Right lobe of liver (tissue), 6 donors: ENCODE results near the gene PIP5K1B. TPM values are rescaled to one million over a fixed set of nuclear protein-coding genes. Genes with fewer than 3 reads are reported as not detected.

Experiments
- ATAC-seq, 4 donors: fragments of 200-7000 bp; cut with Tn5 transposase; one replicate each; pipeline ENCODE4 v1.9.1; 2020; ENCODE audit warnings: mild to moderate bottlenecking in 4 of 4, moderate library complexity in 4 of 4
- DNase-seq, 3 donors: peaks; one replicate each; pipeline ENCODE4 v3.0.0-alpha.2; 2020
- H3K27ac ChIP-seq, 3 donors: fragments of 200-600 bp; one replicate each; pipeline ENCODE4 v1.8.0; 2022
- H3K27me3 ChIP-seq, 2 donors: fragments of 200-600 bp; one replicate each; pipeline ENCODE4 v1.8.0; 2022
- H3K36me3 ChIP-seq, 4 donors: fragments of 200-600 bp; sonication (generic) in 1 of 4; one replicate each; pipeline versions ENCODE4 v1.5.1 to v1.8.0; 2017 to 2022; ENCODE audit warnings: control low read depth in 1 of 4
- H3K4me1 ChIP-seq, 4 donors: fragments of 200-600 bp; sonication (generic) in 1 of 4; one replicate each; pipeline versions ENCODE4 v1.5.1 to v1.8.0; 2017 to 2022; ENCODE audit warnings: control low read depth in 1 of 4
- H3K4me3 ChIP-seq, 3 donors: fragments of 200-600 bp; one replicate each; pipeline ENCODE4 v1.8.0; 2022
- H3K9me3 ChIP-seq, 4 donors: fragments of 200-600 bp; sonication (generic) in 1 of 4; one replicate each; pipeline versions ENCODE4 v1.5.1 to v1.8.0; 2017 to 2022; ENCODE audit warnings: control low read depth in 1 of 4
- POLR2A ChIP-seq: fragments of 450-650 bp; IDR thresholded peaks from one replicate; pipeline ENCODE4 v1.6.1; 2017; ENCODE audit warnings: antibody characterized with exemption, mild to moderate bottlenecking
- WGBS: methylation state at CpG from one replicate; pipeline ENCODE4 v1.1.6; 2018; ENCODE audit warnings: low coverage, low lambda C conversion rate; ENCODE audit not compliant: insufficient coverage; ENCODE audit errors: missing lambda C conversion rate; 5-methylcytosine and 5-hydroxymethylcytosine counted together
- intact Hi-C, 2 donors: fragments of 100-400 bp; cut with DNase I; formaldehyde crosslinking; loops; one replicate each; pipeline versions ENCODE4 v1.11.2 to v1.14.1; 2022
- total RNA-seq, 6 experiments: library from RNA; depleted of rRNA in 2 of 6; stranded (reverse); fragments of >200 nt in 2 of 6; fragmentation: NEBNext Ultra II Directional in 3 of 6; extraction: Animal tissue kit (Norgen Biotek cat#: 25700) in 3 of 6; gene quantifications; one replicate each; pipeline versions ENCODE4 v1.1.0 to v1.2.4, GENCODE V29; 2016 to 2023
- TF ChIP-seq, protein P1 (sequence below), 4 donors: fragments of 200-600 bp in 3 of 4; fragments of 450-650 bp in 1 of 4; IDR thresholded peaks; one replicate each; pipeline versions ENCODE4 v1.5.1 to v1.8.0; 2016 to 2022; ENCODE audit warnings: antibody characterized with exemption in 4 of 4, mild to moderate bottlenecking in 2 of 4
- donor health status: DM: no; HTN: yes; CAD: no.
- donor health status: DM: no; HTN: no; CAD: no.
- donor health status: DM: no; HTN: no; CAD: no.
- donor health status: DM: no; HTN: yes; CAD: no.
- donor health status: DM: no; HTN: yes; CAD: no.

Gene PIP5K1B
- total RNA-seq, 6 experiments from 2014 or later, result 0.27 to 0.71 TPM; not detected in 4

DNA sequence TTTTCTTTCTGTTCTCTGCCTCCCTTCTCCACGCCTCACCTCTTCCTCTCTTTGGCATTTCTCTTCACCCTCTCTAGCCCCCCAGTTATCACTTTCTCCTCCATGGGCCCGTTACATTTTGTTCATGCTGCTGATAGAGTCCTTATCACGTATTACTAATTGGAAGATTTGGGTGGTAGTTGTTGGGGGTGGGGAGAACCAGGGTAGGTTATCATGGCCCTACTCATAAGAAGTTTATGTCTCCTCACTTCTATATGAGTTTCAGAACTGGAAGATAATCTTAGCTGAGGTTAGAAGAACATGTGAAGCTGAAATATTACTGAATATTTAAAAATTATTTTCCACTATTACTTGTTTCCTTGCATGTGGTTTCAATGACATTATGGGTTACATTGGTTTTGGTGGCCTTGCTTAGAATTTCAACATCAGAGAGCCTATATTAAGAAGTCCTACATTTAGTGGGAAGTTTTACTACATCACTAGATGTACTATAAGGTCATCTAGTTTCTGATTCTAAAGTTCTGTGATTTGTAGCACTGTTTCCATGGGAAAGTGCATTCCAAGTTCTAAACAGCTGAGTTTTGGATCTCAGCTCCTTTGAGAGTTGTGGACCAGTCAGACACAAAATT is 36.8 kb downstream of the PIP5K1B start:
- H3K4me3 ChIP-seq, result no peak overlapping the region
- no peak overlapping the region for H3K27ac ChIP-seq
- H3K9me3 ChIP-seq, result no peaks in the 10 kb centered on the region
- no peak for ATAC-seq
- H3K27me3 ChIP-seq, result no peaks in the 10 kb centered on the region
- DNase-seq, result no peak
- TF ChIP-seq, protein P1, sequence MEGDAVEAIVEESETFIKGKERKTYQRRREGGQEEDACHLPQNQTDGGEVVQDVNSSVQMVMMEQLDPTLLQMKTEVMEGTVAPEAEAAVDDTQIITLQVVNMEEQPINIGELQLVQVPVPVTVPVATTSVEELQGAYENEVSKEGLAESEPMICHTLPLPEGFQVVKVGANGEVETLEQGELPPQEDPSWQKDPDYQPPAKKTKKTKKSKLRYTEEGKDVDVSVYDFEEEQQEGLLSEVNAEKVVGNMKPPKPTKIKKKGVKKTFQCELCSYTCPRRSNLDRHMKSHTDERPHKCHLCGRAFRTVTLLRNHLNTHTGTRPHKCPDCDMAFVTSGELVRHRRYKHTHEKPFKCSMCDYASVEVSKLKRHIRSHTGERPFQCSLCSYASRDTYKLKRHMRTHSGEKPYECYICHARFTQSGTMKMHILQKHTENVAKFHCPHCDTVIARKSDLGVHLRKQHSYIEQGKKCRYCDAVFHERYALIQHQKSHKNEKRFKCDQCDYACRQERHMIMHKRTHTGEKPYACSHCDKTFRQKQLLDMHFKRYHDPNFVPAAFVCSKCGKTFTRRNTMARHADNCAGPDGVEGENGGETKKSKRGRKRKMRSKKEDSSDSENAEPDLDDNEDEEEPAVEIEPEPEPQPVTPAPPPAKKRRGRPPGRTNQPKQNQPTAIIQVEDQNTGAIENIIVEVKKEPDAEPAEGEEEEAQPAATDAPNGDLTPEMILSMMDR (IDR thresholded peaks at IDR 0.05), result no peak
- no peak for TF ChIP-seq POLR2A
- 58% methylated on average over 3 of the region's 3 CpGs for WGBS
- H3K4me1 ChIP-seq, result no peaks in the 10 kb centered on the region
- intact Hi-C loops, result no loop called here
- H3K36me3 ChIP-seq, result no peaks in the 10 kb centered on the region

DNA sequence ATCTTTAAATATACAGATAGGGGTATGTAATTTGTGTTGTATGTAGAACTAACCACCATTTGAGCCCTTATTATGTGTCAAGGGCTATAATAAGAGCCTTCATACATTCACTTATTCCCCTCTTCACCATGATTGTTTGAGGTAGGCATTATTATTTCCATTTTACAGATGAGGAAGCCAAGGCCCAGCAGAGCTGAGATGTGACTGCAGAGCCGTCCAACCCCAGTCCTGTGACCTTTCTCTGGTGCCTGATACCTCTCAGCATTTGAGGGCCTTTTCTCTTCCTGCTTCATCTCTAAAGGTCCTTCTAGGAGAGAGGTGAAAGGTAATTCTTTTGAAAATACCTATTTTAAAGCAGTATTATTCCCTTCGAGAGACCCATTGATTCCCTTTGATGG is 37.3 kb downstream of the PIP5K1B start:
- H3K9me3 ChIP-seq, result no peaks in the 10 kb centered on the region
- H3K4me3 ChIP-seq, result no peak overlapping the region
- DNase-seq (no peak), ATAC-seq (no peak)
- no peaks in the 10 kb centered on the region for H3K27me3 ChIP-seq
- no peaks in the 10 kb centered on the region for H3K36me3 ChIP-seq
- no peak overlapping the region for H3K27ac ChIP-seq
- intact Hi-C loops, result no loop called here
- TF ChIP-seq, protein P1 (IDR thresholded peaks at IDR 0.05), result no peak
- TF ChIP-seq POLR2A, result no peak
- H3K4me1 ChIP-seq, result no peaks in the 10 kb centered on the region
- 51% methylated on average over 2 of the region's 2 CpGs for WGBS

DNA sequence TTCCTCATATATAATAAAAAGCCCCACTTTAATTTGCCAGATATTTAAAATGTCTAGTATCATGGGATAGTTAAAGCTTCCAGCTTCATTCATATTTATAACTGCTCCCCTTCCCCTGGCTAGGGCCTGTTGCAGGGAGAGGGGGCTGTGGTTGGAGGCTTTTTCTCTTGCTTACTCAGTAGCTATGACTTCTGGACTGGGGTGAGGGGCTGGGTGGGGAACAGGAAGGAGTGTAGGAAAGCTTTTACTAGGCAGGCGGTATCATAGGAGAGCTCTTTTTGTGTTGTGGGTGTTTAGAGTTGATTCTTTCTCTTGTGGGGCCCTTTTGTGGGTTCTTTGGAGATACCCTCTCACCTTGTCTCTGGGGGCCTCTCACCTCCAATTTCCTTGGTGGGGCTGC is 39.4 kb downstream of the PIP5K1B start:
- Histone ChIP-seq H3K9me3 (no peaks in the 10 kb centered on the region), H3K27ac (no peak overlapping the region), H3K4me1 (no peaks in the 10 kb centered on the region), H3K4me3 (no peak overlapping the region), H3K36me3 (no peaks in the 10 kb centered on the region), H3K27me3 (no peaks in the 10 kb centered on the region)
- no CpG with 5 or more reads among the region's 1 CpG for WGBS
- no peak for DNase-seq
- TF ChIP-seq, protein P1 (IDR thresholded peaks at IDR 0.05), result no peak
- no peak for TF ChIP-seq POLR2A
- ATAC-seq, result no peak
- intact Hi-C loops, result no loop called here

DNA sequence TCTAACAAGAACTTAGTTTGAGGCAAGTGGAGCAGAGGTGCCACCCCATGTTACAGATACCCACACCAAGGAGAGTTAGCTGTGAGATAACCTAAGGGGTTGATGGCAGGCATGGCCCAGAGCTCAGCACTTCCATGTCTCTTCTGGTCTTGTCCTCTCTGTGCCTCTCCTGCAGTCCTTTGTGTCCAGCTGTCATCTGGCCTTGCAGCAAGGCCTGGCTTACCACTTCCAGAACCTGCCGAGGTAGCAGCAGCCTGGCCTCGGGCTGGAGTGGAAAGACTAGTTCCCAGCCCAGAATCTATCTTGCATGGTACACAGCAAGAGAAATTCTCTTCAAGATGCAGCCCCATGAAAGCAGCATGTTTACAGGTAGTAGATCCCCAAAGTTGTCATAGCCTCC is 41.5 kb downstream of the PIP5K1B start:
- Histone ChIP-seq H3K27ac (no peak overlapping the region), H3K36me3 (no peaks in the 10 kb centered on the region), H3K4me1 (no peaks in the 10 kb centered on the region), H3K9me3 (no peaks in the 10 kb centered on the region), H3K4me3 (no peak overlapping the region), H3K27me3 (no peaks in the 10 kb centered on the region)
- WGBS, result 70% methylated on average over 2 of the region's 2 CpGs
- ATAC-seq (no peak), DNase-seq (no peak)
- intact Hi-C loops, result no loop called here
- no peak for TF ChIP-seq POLR2A
- TF ChIP-seq, protein P1 (IDR thresholded peaks at IDR 0.05), result no peak
